ENCODE results near the gene CNTNAP2.

DNA sequence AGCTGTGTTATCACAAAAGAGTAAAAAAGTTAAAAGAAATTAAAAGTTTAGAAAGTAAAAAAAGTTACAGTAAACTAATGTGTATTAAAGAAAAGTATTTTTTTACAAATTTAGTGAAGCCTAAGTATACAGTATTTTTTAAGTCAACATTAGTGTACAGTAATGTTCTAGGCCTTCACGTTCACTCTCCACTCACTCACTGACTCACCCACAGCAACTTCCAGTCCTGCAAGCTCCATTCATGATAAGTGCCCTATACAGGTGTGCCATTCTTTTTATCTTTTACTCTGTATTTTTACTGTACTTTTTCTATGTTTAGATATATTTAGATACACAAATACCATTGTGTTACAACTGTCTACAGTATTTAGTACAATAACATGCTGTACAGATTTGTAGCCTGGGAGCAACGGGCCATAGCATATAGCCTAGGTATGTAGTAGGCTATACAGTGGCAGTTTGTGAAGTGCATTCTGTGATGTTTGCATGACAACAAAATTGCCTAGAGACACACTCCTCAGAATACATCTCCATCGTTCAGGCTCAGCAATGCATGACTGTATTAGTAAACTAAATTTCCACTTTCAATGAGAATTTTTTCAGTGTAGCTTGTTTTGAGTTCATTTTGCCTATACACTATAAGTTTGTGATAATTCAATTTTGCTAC lies 1934.0 kb downstream of the CNTNAP2 start:
- TF ChIP-seq POLR2A (IDR thresholded peaks at IDR 0.05): no peak
- no peak for TF ChIP-seq CTCF (IDR thresholded peaks at IDR 0.05)
